Measurements from ENCODE around the gene CDH15. TPM values are rescaled to one million over a fixed set of nuclear protein-coding genes. Genes with fewer than 3 reads are reported as not detected.

The CDH15 gene
- total and polyA plus RNA-seq, 9 of the 15 experiments (the other 6 are each of a cell fraction or from before 2014, with no cell fraction given) = 0.07 to 0.18 TPM; not detected in 7

GRCh38 chr16:89167425-89167941, 4.1 kb upstream of the CDH15 start (continued):
- TF ChIP-seq ZBTB12 (CRISPR knock-in tag; IDR thresholded peaks at IDR 0.05) (no peak), ZNF551 (CRISPR knock-in tag; IDR thresholded peaks at IDR 0.05) (no peak), ZNF347 (CRISPR knock-in tag; IDR thresholded peaks at IDR 0.05; ENCODE audit: low read depth) (no peak), ARHGAP35 (IDR thresholded peaks at IDR 0.05; ENCODE audit: partially characterized antibody) (no peak), XRCC5 (IDR thresholded peaks at IDR 0.05; ENCODE audit: low read depth, low read length) (no peak), FOXO4 (CRISPR knock-in tag; IDR thresholded peaks at IDR 0.05) (no peak), HNRNPLL (IDR thresholded peaks at IDR 0.05; ENCODE audit: low read depth, low read length, poor library complexity, severe bottlenecking) (no peak), NCOA4 (IDR thresholded peaks at IDR 0.05; ENCODE audit: partially characterized antibody) (no peak), TRIM25 (IDR thresholded peaks at IDR 0.05; ENCODE audit: borderline replicate concordance) (no peak), WHSC1 (IDR thresholded peaks at IDR 0.05; ENCODE audit: low read length) (no peak), ZNF398 (CRISPR knock-in tag; IDR thresholded peaks at IDR 0.05) (no peak), ZNF445 (CRISPR knock-in tag; IDR thresholded peaks at IDR 0.05; ENCODE audit: low read depth) (no peak), ZNF140 (CRISPR knock-in tag; IDR thresholded peaks at IDR 0.05) (no peak), FUS (optimal IDR thresholded peaks at IDR 0.05; ENCODE audit: low read depth, low read length) (no peak), E2F1 (CRISPR knock-in tag; IDR thresholded peaks at IDR 0.05) (no peak), SUPT5H (IDR thresholded peaks at IDR 0.05) (no peak), PHB2 (IDR thresholded peaks at IDR 0.05; ENCODE audit: low read depth) (no peak), MTA1 (IDR thresholded peaks at IDR 0.05; ENCODE audit: borderline replicate concordance) (no peak; the same call in 1 of the 2 replicates), ZBTB43 (CRISPR knock-in tag; IDR thresholded peaks at IDR 0.05) (no peak), ZC3H11A (IDR thresholded peaks at IDR 0.05; ENCODE audit: low read depth, low read length) (no peak), MAFG (tag; conservative IDR thresholded peaks at IDR 0.05) (no peak)

Data from K562 (cell line).